A673 (cell line): Measurements from ENCODE around the gene SNAI3. TPM values are rescaled to one million over a fixed set of nuclear protein-coding genes. Genes with fewer than 3 reads are reported as not detected.

Experiments used
- BruUV-seq: library from RNA; stranded (reverse); fragments of 400-500 nt; replicated peaks from 2 replicates; lab custom pipeline; 2021; lab: Mats Ljungman, UMichigan
- CTCF ChIA-PET: fragments of 300-600 bp; sonication (Branson Sonifier 250); formaldehyde crosslinking; loops from one replicate; lab custom pipeline; 2022; ENCODE audit warnings: antibody characterized with exemption; lab: Charles Lee
- POLR2A ChIA-PET: fragments of 300-600 bp; sonication (Branson Sonifier 250); formaldehyde crosslinking; loops from one replicate; lab custom pipeline; 2022; ENCODE audit warnings: antibody characterized with exemption; ENCODE audit not compliant: low non-redundant PET; lab: Charles Lee
- DNase-seq: peaks from one replicate; pipeline ENCODE4 v3.0.0-alpha.2; 2015; ENCODE audit warnings: low spot score
- H3K27ac ChIP-seq: fragments of 200-600 bp; sonication (generic); 2 replicates; pipeline ENCODE4 v1.5.1; 2016; ENCODE audit warnings: mixed run types, low read depth, mild to moderate bottlenecking, mixed read lengths, antibody characterized with exemption, low read length; ENCODE audit not compliant: poor library complexity, severe bottlenecking
- H3K27me3 ChIP-seq: fragments of 200-600 bp; sonication (generic); replicated peaks from 2 replicates; pipeline ENCODE4 v1.6.1; 2017; ENCODE audit warnings: mixed run types, low read depth, mild to moderate bottlenecking, mixed read lengths, antibody characterized with exemption, low read length; ENCODE audit not compliant: insufficient read depth, poor library complexity
- H3K36me3 ChIP-seq: fragments of 200-600 bp; sonication (generic); 2 replicates; pipeline ENCODE4 v1.6.1; 2016; ENCODE audit warnings: mixed run types, mild to moderate bottlenecking, mixed read lengths, antibody characterized with exemption, low read length; ENCODE audit not compliant: insufficient read depth, poor library complexity, severe bottlenecking
- H3K4me1 ChIP-seq: fragments of 200-600 bp; sonication (generic); 2 replicates; pipeline ENCODE4 v1.6.1; 2017; ENCODE audit warnings: mixed run types, mild to moderate bottlenecking, mixed read lengths, antibody characterized with exemption, low read length; ENCODE audit not compliant: insufficient read depth, poor library complexity, severe bottlenecking
- H3K4me3 ChIP-seq: fragments of 200-600 bp; sonication (generic); 2 replicates; pipeline ENCODE4 v1.5.1; 2016; ENCODE audit warnings: low read depth, mixed run types, mild to moderate bottlenecking, mixed read lengths, low read length; ENCODE audit not compliant: poor library complexity, severe bottlenecking
- H3K9me3 ChIP-seq: fragments of 200-600 bp; sonication (generic); 2 replicates; pipeline ENCODE4 v1.6.1; 2016; ENCODE audit warnings: mixed run types, low read depth, mild to moderate bottlenecking, mixed read lengths, antibody characterized with exemption, low read length; ENCODE audit not compliant: poor library complexity, severe bottlenecking
- EZH2 ChIP-seq: fragments of 200-600 bp; sonication (generic); IDR thresholded peaks from 2 replicates; pipeline ENCODE4 v1.6.1; 2017; ENCODE audit warnings: borderline replicate concordance, low read depth, mild to moderate bottlenecking, mixed read lengths, antibody characterized with exemption, low read length; ENCODE audit not compliant: poor library complexity, severe bottlenecking
- intact Hi-C: fragments of 100-400 bp; cut with micrococcal nuclease; formaldehyde crosslinking; loops from one replicate; pipeline ENCODE4 v1.10.0; 2022; ENCODE audit not compliant: unreplicated experiment
- total RNA-seq: library from RNA; stranded (reverse); gene quantifications from 2 replicates; pipeline ENCODE4 v1.2.3, GENCODE V29; 2021
- TF ChIP-seq, protein P1 (sequence below): fragments of 300-800, 200-600 bp; sonication (generic); conservative IDR thresholded peaks from 2 replicates; pipeline ENCODE4 v1.5.1; 2017; ENCODE audit warnings: low read depth, mild to moderate bottlenecking, antibody characterized with exemption, low read length, moderate library complexity, mixed read lengths

The SNAI3 gene
- total RNA-seq, 1 experiment from 2014 or later, result not detected

DNA sequence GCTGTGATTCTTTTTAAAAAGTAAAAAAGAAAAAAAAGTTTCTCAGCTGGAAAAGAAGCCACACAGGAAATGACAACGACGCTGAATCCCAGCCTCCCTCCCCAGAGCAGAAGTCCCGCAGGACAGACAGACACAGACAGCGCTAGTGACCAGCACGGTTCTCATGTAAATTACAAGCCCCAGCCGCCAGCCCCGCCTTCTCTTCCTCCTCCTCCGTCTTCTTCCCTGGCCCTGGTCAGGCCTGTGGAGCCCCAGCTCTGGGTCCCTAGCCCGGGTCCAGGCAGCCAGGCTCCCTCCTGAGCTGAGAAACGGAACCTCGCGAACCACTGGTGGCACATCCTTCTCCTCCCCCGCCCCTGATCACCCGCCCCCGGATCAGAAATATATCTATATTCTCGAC, 54.9 kb downstream of the SNAI3 start:
- ChIA-PET CTCF (no interaction called here), POLR2A (no interaction called here)
- H3K9me3 ChIP-seq, result no peaks in the 10 kb centered on the region
- peaks cover 50% of the 10 kb centered on the region for H3K36me3 ChIP-seq
- no peak overlapping the region for H3K27ac ChIP-seq
- no peaks in the 10 kb centered on the region for H3K27me3 ChIP-seq
- intact Hi-C loops, result no loop called here
- TSS peak; percentile 95 for BruUV-seq
- TF ChIP-seq EZH2, result no peak
- TF ChIP-seq, protein P1, sequence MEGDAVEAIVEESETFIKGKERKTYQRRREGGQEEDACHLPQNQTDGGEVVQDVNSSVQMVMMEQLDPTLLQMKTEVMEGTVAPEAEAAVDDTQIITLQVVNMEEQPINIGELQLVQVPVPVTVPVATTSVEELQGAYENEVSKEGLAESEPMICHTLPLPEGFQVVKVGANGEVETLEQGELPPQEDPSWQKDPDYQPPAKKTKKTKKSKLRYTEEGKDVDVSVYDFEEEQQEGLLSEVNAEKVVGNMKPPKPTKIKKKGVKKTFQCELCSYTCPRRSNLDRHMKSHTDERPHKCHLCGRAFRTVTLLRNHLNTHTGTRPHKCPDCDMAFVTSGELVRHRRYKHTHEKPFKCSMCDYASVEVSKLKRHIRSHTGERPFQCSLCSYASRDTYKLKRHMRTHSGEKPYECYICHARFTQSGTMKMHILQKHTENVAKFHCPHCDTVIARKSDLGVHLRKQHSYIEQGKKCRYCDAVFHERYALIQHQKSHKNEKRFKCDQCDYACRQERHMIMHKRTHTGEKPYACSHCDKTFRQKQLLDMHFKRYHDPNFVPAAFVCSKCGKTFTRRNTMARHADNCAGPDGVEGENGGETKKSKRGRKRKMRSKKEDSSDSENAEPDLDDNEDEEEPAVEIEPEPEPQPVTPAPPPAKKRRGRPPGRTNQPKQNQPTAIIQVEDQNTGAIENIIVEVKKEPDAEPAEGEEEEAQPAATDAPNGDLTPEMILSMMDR, result no peak
- no peaks in the 10 kb centered on the region for H3K4me1 ChIP-seq
- no peak for DNase-seq
- no peak overlapping the region for H3K4me3 ChIP-seq

DNA sequence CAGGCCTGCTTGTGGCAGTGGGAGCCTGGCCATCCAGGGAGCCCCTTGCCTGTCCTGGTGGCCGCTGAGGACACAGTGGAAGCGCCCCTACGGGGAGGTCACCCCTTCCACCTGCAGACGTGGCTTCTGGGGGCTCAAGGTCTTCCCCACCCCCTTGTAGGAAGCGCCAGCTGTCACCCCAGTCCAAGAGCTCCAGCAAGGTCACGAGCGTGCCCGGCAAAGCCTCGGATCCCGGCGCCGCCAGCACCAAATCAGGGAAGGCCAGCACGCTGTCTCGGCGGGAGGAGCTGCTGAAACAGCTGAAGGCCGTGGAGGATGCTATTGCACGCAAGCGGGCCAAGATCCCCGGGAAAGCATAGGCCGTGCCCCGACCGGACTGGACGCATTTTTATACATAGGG, 55.4 kb downstream of the SNAI3 start:
- intact Hi-C loops, result no loop called here
- H3K27me3 ChIP-seq, result no peaks in the 10 kb centered on the region
- no peak for TF ChIP-seq EZH2
- TF ChIP-seq, protein P1, result no peak
- H3K4me1 ChIP-seq, result no peaks in the 10 kb centered on the region
- DNase-seq, result no peak
- POLR2A ChIA-PET, result no interaction called here
- BruUV-seq, result no TSS peak
- CTCF ChIA-PET, result no interaction called here
- H3K27ac ChIP-seq, result no peak overlapping the region
- H3K36me3 ChIP-seq, result peaks cover 50% of the 10 kb centered on the region
- H3K4me3 ChIP-seq, result no peak overlapping the region
- H3K9me3 ChIP-seq, result no peaks in the 10 kb centered on the region

DNA sequence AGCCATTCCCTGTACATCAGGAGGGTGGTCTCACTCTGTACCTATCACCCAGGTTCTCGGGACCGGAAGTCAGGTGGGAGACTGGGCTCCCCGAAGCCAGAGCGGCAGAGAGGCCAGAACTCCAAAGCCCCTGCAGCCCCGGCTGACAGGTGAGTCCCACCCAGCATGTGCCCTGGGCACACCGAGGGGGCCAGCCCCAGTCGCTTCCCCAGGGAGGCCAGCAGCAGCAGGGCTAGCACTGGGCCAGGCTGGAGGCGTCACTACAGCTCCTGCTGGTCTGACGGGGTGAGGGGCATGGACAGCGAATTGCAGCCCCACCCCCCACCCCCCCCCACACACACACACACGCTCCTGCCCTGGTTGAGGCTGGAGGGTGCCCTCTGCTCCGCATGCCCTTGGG, 55.9 kb downstream of the SNAI3 start:
- ChIA-PET CTCF (no interaction called here), POLR2A (no interaction called here)
- H3K4me1 ChIP-seq, result no peaks in the 10 kb centered on the region
- H3K27ac ChIP-seq, result no peak overlapping the region
- H3K4me3 ChIP-seq, result no peak overlapping the region
- no peaks in the 10 kb centered on the region for H3K9me3 ChIP-seq
- intact Hi-C loops, result no loop called here
- no peak for DNase-seq
- BruUV-seq, result no TSS peak
- TF ChIP-seq, protein P1, result no peak
- no peak for TF ChIP-seq EZH2
- peaks cover 51% of the 10 kb centered on the region for H3K36me3 ChIP-seq
- no peaks in the 10 kb centered on the region for H3K27me3 ChIP-seq
